HEK293 (cell line): ENCODE data around the gene GMDS.

Experiments
- ELK4 ChIP-seq: IDR thresholded peaks from 2 replicates; pipeline ENCODE4 v1.6.1; 2011; ENCODE audit warnings: mild to moderate bottlenecking, low read depth, low read length, borderline replicate concordance
- FEZF1 ChIP-seq: fragments of 450-650 bp; formaldehyde crosslinking; IDR thresholded peaks from 2 replicates; pipeline ENCODE4 v1.5.1; 2016; ENCODE audit warnings: missing biosample characterization, missing genetic modification characterization
- KLF1 ChIP-seq: fragments of 450-650 bp; formaldehyde crosslinking; IDR thresholded peaks from 2 replicates; pipeline ENCODE4 v1.5.1; 2016; ENCODE audit warnings: missing biosample characterization, missing genetic modification characterization
- KLF8 ChIP-seq: fragments of 450-650 bp; formaldehyde crosslinking; IDR thresholded peaks from 2 replicates; pipeline ENCODE4 v1.5.1; 2016; ENCODE audit warnings: missing biosample characterization, missing genetic modification characterization
- OSR2 ChIP-seq: fragments of 450-650 bp; formaldehyde crosslinking; IDR thresholded peaks from 2 replicates; pipeline ENCODE4 v1.5.1; 2016; ENCODE audit warnings: missing biosample characterization, missing genetic modification characterization
- PRDM2 ChIP-seq: fragments of 450-650 bp; formaldehyde crosslinking; IDR thresholded peaks from 2 replicates; pipeline ENCODE4 v1.5.1; 2016; ENCODE audit warnings: missing biosample characterization, missing genetic modification characterization, borderline replicate concordance
- TSHZ1 ChIP-seq: fragments of 450-650 bp; formaldehyde crosslinking; IDR thresholded peaks from 2 replicates; pipeline ENCODE4 v1.5.1; 2016; ENCODE audit warnings: missing biosample characterization, missing genetic modification characterization, borderline replicate concordance
- ZBTB7A ChIP-seq: fragments of 450-650 bp; formaldehyde crosslinking; IDR thresholded peaks from 2 replicates; pipeline ENCODE4 v1.5.1; 2016; ENCODE audit warnings: low read depth, missing biosample characterization, missing genetic modification characterization
- ZNF112 ChIP-seq: fragments of 450-650 bp; formaldehyde crosslinking; IDR thresholded peaks from 2 replicates; pipeline ENCODE4 v1.5.0; 2017; ENCODE audit warnings: missing biosample characterization, missing genetic modification characterization
- ZNF114 ChIP-seq: fragments of 450-650 bp; formaldehyde crosslinking; IDR thresholded peaks from 2 replicates; pipeline ENCODE4 v1.5.0; 2017; ENCODE audit warnings: missing biosample characterization, missing genetic modification characterization
- ZNF140 ChIP-seq: fragments of 450-650 bp; formaldehyde crosslinking; IDR thresholded peaks from 2 replicates; pipeline ENCODE4 v1.5.1; 2016; ENCODE audit warnings: missing biosample characterization, missing genetic modification characterization
- ZNF274 ChIP-seq, 2 experiments: fragments of 200-500 bp in 1 of 2; fragments of 450-650 bp in 1 of 2; sonication (Bioruptor generic) in 1 of 2; formaldehyde crosslinking in 1 of 2; IDR thresholded peaks; 2 replicates each; pipeline versions ENCODE4 v1.5.1 to v1.6.1; 2014 to 2016; ENCODE audit warnings: borderline replicate concordance in 1 of 2, inconsistent platforms in 1 of 2, low read length in 1 of 2, missing biosample characterization in 1 of 2, missing genetic modification characterization in 1 of 2
- ZNF394 ChIP-seq: fragments of 450-650 bp; formaldehyde crosslinking; IDR thresholded peaks from 2 replicates; pipeline ENCODE4 v1.5.1; 2016; ENCODE audit warnings: missing biosample characterization, missing genetic modification characterization, mild to moderate bottlenecking, moderate library complexity, borderline replicate concordance
- ZNF518A ChIP-seq: fragments of 450-650 bp; formaldehyde crosslinking; conservative IDR thresholded peaks from 2 replicates; pipeline ENCODE4 v1.5.1; 2016; ENCODE audit warnings: low read depth, missing biosample characterization, missing genetic modification characterization
- ZNF521 ChIP-seq: fragments of 450-650 bp; formaldehyde crosslinking; IDR thresholded peaks from 2 replicates; pipeline ENCODE4 v1.5.1; 2017; ENCODE audit warnings: missing biosample characterization, mild to moderate bottlenecking, missing genetic modification characterization
- ZNF571 ChIP-seq: fragments of 450-650 bp; formaldehyde crosslinking; IDR thresholded peaks from 2 replicates; pipeline ENCODE4 v1.5.0; 2017; ENCODE audit warnings: missing biosample characterization, missing genetic modification characterization
- ZNF596 ChIP-seq: fragments of 450-650 bp; IDR thresholded peaks from 2 replicates; pipeline ENCODE4 v1.5.0; 2018; ENCODE audit warnings: missing biosample characterization, mild to moderate bottlenecking, missing genetic modification characterization, moderate library complexity
- ZNF704 ChIP-seq: fragments of 450-650 bp; formaldehyde crosslinking; IDR thresholded peaks from 2 replicates; pipeline ENCODE4 v1.5.1; 2016; ENCODE audit warnings: missing biosample characterization, missing genetic modification characterization
- ZNF776 ChIP-seq: fragments of 450-650 bp; formaldehyde crosslinking; IDR thresholded peaks from 2 replicates; pipeline ENCODE4 v1.5.0; 2017; ENCODE audit warnings: missing biosample characterization, missing genetic modification characterization, borderline replicate concordance
- ZNF791 ChIP-seq: fragments of 450-650 bp; formaldehyde crosslinking; IDR thresholded peaks from 2 replicates; pipeline ENCODE4 v1.5.1; 2016; ENCODE audit warnings: missing biosample characterization, missing genetic modification characterization

GMDS gene

GRCh38 chr6:1838604-1839213 is 406.7 kb downstream of the GMDS start (continued):
- TF ChIP-seq PRDM2 (tag by site-specific recombination): no peak
- peak; percentile 48 for TF ChIP-seq ZNF596 (tag by site-specific recombination)
- TF ChIP-seq KLF8 (tag by site-specific recombination): peak; percentile 93
- no peak for TF ChIP-seq ZNF140 (tag by site-specific recombination)
- peak; percentile 87 for TF ChIP-seq OSR2
- TF ChIP-seq ZNF274 (IDR thresholded peaks at IDR 0.05; ENCODE audit: low read length): no peak
- TF ChIP-seq ZNF274 (tag by site-specific recombination; IDR thresholded peaks at IDR 0.05; ENCODE audit: borderline replicate concordance): no peak
- TF ChIP-seq ELK4: no peak
- TF ChIP-seq FEZF1 (tag by site-specific recombination): peak; percentile 95
- no peak; the same call in 1 of the 2 replicates for TF ChIP-seq ZBTB7A (tag by site-specific recombination)
- no peak for TF ChIP-seq KLF1 (tag by site-specific recombination)
- no peak for TF ChIP-seq ZNF518A (tag by site-specific recombination)
- no peak for TF ChIP-seq ZNF571 (tag by site-specific recombination)
- TF ChIP-seq TSHZ1 (tag by site-specific recombination): peak; percentile 88
- TF ChIP-seq ZNF114 (tag by site-specific recombination): no peak
- 0 out of 2 replicates have a peak, but pooled peaks have one; percentile 34 for TF ChIP-seq ZNF394 (tag by site-specific recombination)
- TF ChIP-seq ZNF776 (tag by site-specific recombination): no peak
- no peak for TF ChIP-seq ZNF521 (tag by site-specific recombination)
- TF ChIP-seq ZNF791: no peak
- TF ChIP-seq ZNF704 (tag by site-specific recombination): no peak
- TF ChIP-seq ZNF112 (tag by site-specific recombination): no peak
